ENCODE measurements around the gene CYP3A7.
"Not testable (repeated sequence)": the region's sequence is repeated elsewhere in the genome, so short reads cannot be mapped to it uniquely, and the experiment has no call there.

Gene CYP3A7

GRCh38 chr7:99674995-99675742 lies 59.8 kb downstream of the CYP3A7 start:
- no peak for TF ChIP-seq TAF1 (IDR thresholded peaks at IDR 0.05; ENCODE audit: borderline replicate concordance, low read depth, low read length)
- no peak for TF ChIP-seq POLR2AphosphoS5 (IDR thresholded peaks at IDR 0.05; ENCODE audit: low read depth, low read length)
- no peak for TF ChIP-seq POLR2A (IDR thresholded peaks at IDR 0.05; ENCODE audit: low read depth, low read length)
- no peak for FAIRE-seq
- no peak for DNase-seq (ENCODE audit: insufficient read length)

GRCh38 chr7:99672573-99672972 lies 62.4 kb downstream of the CYP3A7 start:
- FAIRE-seq: no peak
- TF ChIP-seq TAF1 (IDR thresholded peaks at IDR 0.05; ENCODE audit: borderline replicate concordance, low read depth, low read length) (no peak), POLR2AphosphoS5 (IDR thresholded peaks at IDR 0.05; ENCODE audit: low read depth, low read length) (no peak), POLR2A (IDR thresholded peaks at IDR 0.05; ENCODE audit: low read depth, low read length) (no peak)
- DNase-seq (ENCODE audit: insufficient read length): no peak

GRCh38 chr7:99669782-99670181 lies 65.2 kb downstream of the CYP3A7 start:
- DNase-seq (ENCODE audit: insufficient read length): no peak
- no peak for TF ChIP-seq POLR2AphosphoS5 (IDR thresholded peaks at IDR 0.05; ENCODE audit: low read depth, low read length)
- FAIRE-seq: no peak

GRCh38 chr7:99668541-99668940 lies 66.5 kb downstream of the CYP3A7 start:
- FAIRE-seq (no peak), DNase-seq (ENCODE audit: insufficient read length) (no peak)
- TF ChIP-seq TAF1 (IDR thresholded peaks at IDR 0.05; ENCODE audit: borderline replicate concordance, low read depth, low read length) (no peak), POLR2A (IDR thresholded peaks at IDR 0.05; ENCODE audit: low read depth, low read length) (no peak), POLR2AphosphoS5 (IDR thresholded peaks at IDR 0.05; ENCODE audit: low read depth, low read length) (no peak)

- no peak for FAIRE-seq
- TF ChIP-seq TAF1 (IDR thresholded peaks at IDR 0.05; ENCODE audit: borderline replicate concordance, low read depth, low read length) (no peak), POLR2A (IDR thresholded peaks at IDR 0.05; ENCODE audit: low read depth, low read length) (no peak), POLR2AphosphoS5 (IDR thresholded peaks at IDR 0.05; ENCODE audit: low read depth, low read length) (no peak)
- DNase-seq (ENCODE audit: insufficient read length): no peak
Observed at GRCh38 chr7:99667179-99667578, 67.8 kb downstream of the CYP3A7 start.

GRCh38 chr7:99666013-99666395 lies 69.0 kb downstream of the CYP3A7 start:
- DNase-seq (ENCODE audit: insufficient read length) (no peak), FAIRE-seq (no peak)
- no peak for TF ChIP-seq POLR2A (IDR thresholded peaks at IDR 0.05; ENCODE audit: low read depth, low read length)
- TF ChIP-seq TAF1 (IDR thresholded peaks at IDR 0.05; ENCODE audit: borderline replicate concordance, low read depth, low read length): no peak
- no peak for TF ChIP-seq POLR2AphosphoS5 (IDR thresholded peaks at IDR 0.05; ENCODE audit: low read depth, low read length)

GRCh38 chr7:99665312-99666012 lies 69.5 kb downstream of the CYP3A7 start:
- FAIRE-seq (no peak), DNase-seq (ENCODE audit: insufficient read length) (no peak)
- no peak for TF ChIP-seq POLR2AphosphoS5 (IDR thresholded peaks at IDR 0.05; ENCODE audit: low read depth, low read length)
- TF ChIP-seq TAF1 (IDR thresholded peaks at IDR 0.05; ENCODE audit: borderline replicate concordance, low read depth, low read length): no peak
- no peak for TF ChIP-seq POLR2A (IDR thresholded peaks at IDR 0.05; ENCODE audit: low read depth, low read length)

- not testable (repeated sequence) for DNase-seq (ENCODE audit: insufficient read length); FAIRE-seq
Observed at GRCh38 chr7:99657879-99658278, 77.1 kb downstream of the CYP3A7 start.

All from GM12892 (cell line).